ENCODE data around the gene LCN2. TPM values are rescaled to one million over a fixed set of nuclear protein-coding genes. Genes with fewer than 3 reads are reported as not detected.

The LCN2 gene
- total RNA-seq (2022; extraction: Qiagen RNA extraction; ENCODE audit: low read depth), result 2.2 to 6.1 TPM (median 3.3 TPM) in 5 replicates

GRCh38 chr9:128149001-128149701, at the start of gene LCN2:
Gene LCN2, plus strand, starts transcription at chr9:128149453. Its CDS starts 73 bp downstream, at chr9:128149526.

GRCh38 chr9:128127568-128127989, 21.7 kb upstream of the LCN2 start, which contains the start of gene PTGES2:
Gene PTGES2, minus strand, starts transcription at chr9:128127729. Its CDS starts 12 bp downstream, at chr9:128127717.

GRCh38 chr9:128159784-128160602, 10.7 kb downstream of the LCN2 start, which contains the start of gene BBLN:
Gene BBLN, plus strand, starts transcription at chr9:128160265. Its CDS starts 143 bp downstream, at chr9:128160408.

GRCh38 chr9:128191406-128192046, 42.3 kb downstream of the LCN2 start, which contains the start of gene CIZ1:
Gene CIZ1, minus strand, starts transcription at chr9:128191572. Its CDS starts 715 bp downstream, at chr9:128190857.

Other genes with a start within 250 kb of the LCN2 start
- gene ST6GALNAC6, start 249.8 kb upstream of the LCN2 start, total RNA-seq (2022; extraction: Qiagen RNA extraction; ENCODE audit: low read depth), result 21.8 to 27.1 TPM (median 24.2 TPM) in 5 replicates
- 17.1 to 25.6 TPM (median 20.9 TPM) in 5 replicates for gene ST6GALNAC4, start 232.4 kb upstream of the LCN2 start, total RNA-seq (2022; extraction: Qiagen RNA extraction; ENCODE audit: low read depth)
- 2.0 to 2.6 TPM (median 2.1 TPM) in 5 replicates for gene PIP5KL1, start 218.7 kb upstream of the LCN2 start, total RNA-seq (2022; extraction: Qiagen RNA extraction; ENCODE audit: low read depth)
- 40.9 to 50.0 TPM (median 44.0 TPM) in 5 replicates for gene DPM2, start 211.6 kb upstream of the LCN2 start, total RNA-seq (2022; extraction: Qiagen RNA extraction; ENCODE audit: low read depth)
- 68.8 to 103 TPM (median 83.0 TPM) in 5 replicates for gene EEIG1, start 168.5 kb upstream of the LCN2 start, total RNA-seq (2022; extraction: Qiagen RNA extraction; ENCODE audit: low read depth)
- 4.3 to 8.2 TPM (median 7.0 TPM) in 5 replicates for gene NAIF1, start 82.1 kb upstream of the LCN2 start, total RNA-seq (2022; extraction: Qiagen RNA extraction; ENCODE audit: low read depth)
- 8.0 to 10.0 TPM (median 8.7 TPM) in 5 replicates for gene SLC25A25, start 81.2 kb upstream of the LCN2 start, total RNA-seq (2022; extraction: Qiagen RNA extraction; ENCODE audit: low read depth)
- 77.0 to 110 TPM (median 89.7 TPM) in 5 replicates for gene PTGES2, start 21.7 kb upstream of the LCN2 start, total RNA-seq (2022; extraction: Qiagen RNA extraction; ENCODE audit: low read depth)
- 35.7 to 64.3 TPM (median 54.3 TPM) in 5 replicates for gene BBLN, start 10.8 kb downstream of the LCN2 start, total RNA-seq (2022; extraction: Qiagen RNA extraction; ENCODE audit: low read depth)
- 73.1 to 102 TPM (median 85.4 TPM) in 5 replicates for gene CIZ1, start 42.1 kb downstream of the LCN2 start, total RNA-seq (2022; extraction: Qiagen RNA extraction; ENCODE audit: low read depth)
- gene DNM1, start 53.9 kb downstream of the LCN2 start, total RNA-seq (2022; extraction: Qiagen RNA extraction; ENCODE audit: low read depth), result 81.5 to 103 TPM (median 88.2 TPM) in 5 replicates
- gene GOLGA2, start 126.6 kb downstream of the LCN2 start, total RNA-seq (2022; extraction: Qiagen RNA extraction; ENCODE audit: low read depth), result 43.4 to 51.4 TPM (median 49.5 TPM) in 5 replicates
- 42.5 to 48.0 TPM (median 43.5 TPM) in 5 replicates for gene SWI5, start 126.8 kb downstream of the LCN2 start, total RNA-seq (2022; extraction: Qiagen RNA extraction; ENCODE audit: low read depth)
- 47.0 to 54.8 TPM (median 52.4 TPM) in 5 replicates for gene TRUB2, start 173.0 kb downstream of the LCN2 start, total RNA-seq (2022; extraction: Qiagen RNA extraction; ENCODE audit: low read depth)
- 51.3 to 61.8 TPM (median 57.5 TPM) in 5 replicates for gene COQ4, start 173.4 kb downstream of the LCN2 start, total RNA-seq (2022; extraction: Qiagen RNA extraction; ENCODE audit: low read depth)
- 36.1 to 52.3 TPM (median 45.2 TPM) in 5 replicates for gene SLC27A4, start 191.1 kb downstream of the LCN2 start, total RNA-seq (2022; extraction: Qiagen RNA extraction; ENCODE audit: low read depth)
- gene URM1, start 221.9 kb downstream of the LCN2 start, total RNA-seq (2022; extraction: Qiagen RNA extraction; ENCODE audit: low read depth), result 70.8 to 87.2 TPM (median 85.8 TPM) in 5 replicates